ENCODE data around the gene OSBPL5. TPM values are rescaled to one million over a fixed set of nuclear protein-coding genes. Genes with fewer than 3 reads are reported as not detected.

Gene OSBPL5
- total and polyA plus RNA-seq, 2 of the 4 experiments (the other 2 are of a cell fraction): 14.9 to 22.3 TPM

GRCh38 chr11:3051196-3052108 lies 113.7 kb downstream of the OSBPL5 start:
- Histone ChIP-seq H3K14ac (replicated peaks; ENCODE audit: low read depth, low read length) (peak overlapping the region; percentile 8; the same call in 1 of the 2 replicates), H4K5ac (ENCODE audit: low read depth, low read length) (no peak overlapping the region), H2BK20ac (ENCODE audit: low read depth, low read length) (peak overlapping the region; percentile 4; the same call in 1 of the 2 replicates), H3K56ac (ENCODE audit: extremely low read depth, insufficient read depth, low read length) (no peak overlapping the region), H2BK120ac (ENCODE audit: low read depth, low read length) (no peak overlapping the region), H3K9me1 (ENCODE audit: insufficient read depth, low read length) (peaks cover 44% of the 10 kb centered on the region), H2BK15ac (ENCODE audit: low read depth, low read length) (no peak overlapping the region), H3K79me1 (ENCODE audit: low read depth in 1 of 2, low read length in 2 of 2) (peaks cover 10 to 93% of the 10 kb centered on the region in 2 experiments; a peak in 3 of 4 replicates), H3K27ac (ENCODE audit: insufficient read depth, low read length) (peak overlapping the region; percentile 13; the same call in 1 of the 2 replicates), H4K91ac (ENCODE audit: insufficient read depth, low read depth, low read length) (no peak overlapping the region; the same call in 1 of the 2 replicates), H3K18ac (ENCODE audit: low read depth, low read length) (no peak overlapping the region), H3K4ac (ENCODE audit: low read depth, low read length) (no peak overlapping the region), H2AFZ (replicated peaks; ENCODE audit: low read length, poor library complexity) (no peak overlapping the region), H3K4me3 (ENCODE audit: insufficient read depth, low read depth, low read length) (no peak overlapping the region), H3K36me3 (ENCODE audit: control insufficient read depth, insufficient read depth, low read length) (peaks cover 23% of the 10 kb centered on the region), H3K27me3 (ENCODE audit: control insufficient read depth, insufficient read depth, low read length) (no peaks in the 10 kb centered on the region), H2AK5ac (ENCODE audit: low read depth, low read length) (peak overlapping the region; percentile 1), H3K9ac (ENCODE audit: low read depth, low read length) (no peak overlapping the region), H4K8ac (ENCODE audit: low read depth in 2 of 2, low read length in 2 of 2) (no peak overlapping the region), H3K4me2 (ENCODE audit: low read depth, low read length) (no peak overlapping the region; the same call in 1 of the 2 replicates), H3K9me3 (ENCODE audit: control insufficient read depth, insufficient read depth, low read length) (no peaks in the 10 kb centered on the region), H3K23ac (ENCODE audit: low read depth, low read length) (peak overlapping the region; percentile 14), H3K4me1 (ENCODE audit: control insufficient read depth, insufficient read depth, low read length) (peaks cover 23% of the 10 kb centered on the region), H4K20me1 (ENCODE audit: insufficient read depth, low read length) (peaks cover 82% of the 10 kb centered on the region), H2BK5ac (ENCODE audit: low read depth, low read length, poor library complexity, severe bottlenecking) (no peak overlapping the region), H2AK9ac (replicated peaks; ENCODE audit: low read depth, low read length, poor library complexity) (no peak overlapping the region)
- in situ Hi-C loops (cut with MboI; ENCODE audit: low sequenced_read_pairs) (loop anchor here (25.0 kb wide), 1 partner anchor 361 kb away; no protein-coding TSS in a partner anchor), intact Hi-C loops (cut with micrococcal nuclease) (loop anchor here (2.0 to 10.0 kb wide), 3 partner anchors 41 to 166 kb away; partner anchors contain the start of genes MRGPRG and OSBPL5), dilution Hi-C loops (cut with HindIII; ENCODE audit: low sequenced_read_pairs, unreplicated experiment) (no loop called here)
- ChIA-PET POLR2A (ENCODE audit: unreplicated experiment) (interaction anchor here (0.6 kb wide), 1 partner anchor 106 kb away, joined by 3 read pairs; no protein-coding TSS in a partner anchor), CTCF (interaction anchor here (0.8 to 3.2 kb wide), 2 partner anchors 15 to 40 kb away, joined by 3 to 10 read pairs; no protein-coding TSS in a partner anchor)
- DNase-seq (no peak), ATAC-seq (ENCODE audit: low read depth) (no peak)
- BruUV-seq (replicated peaks): no TSS peak
- no peak for TF ChIP-seq RCOR1 (IDR thresholded peaks at IDR 0.05; ENCODE audit: insufficient replicate concordance, low read length)
- TF ChIP-seq FOS (IDR thresholded peaks at IDR 0.05; ENCODE audit: low read depth, low read length): no peak
- TF ChIP-seq POLR2A (IDR thresholded peaks at IDR 0.05; ENCODE audit: low read depth, low read length): no peak
- TF ChIP-seq RAD21 (IDR thresholded peaks at IDR 0.05; ENCODE audit: low read length): 0 out of 2 replicates have a peak, but pooled peaks have one; percentile 13
- TF ChIP-seq SMC3 (IDR thresholded peaks at IDR 0.05; ENCODE audit: low read depth, low read length): peak; percentile 37; the same call in 1 of the 2 replicates
- TF ChIP-seq CHD1 (IDR thresholded peaks at IDR 0.05; ENCODE audit: low read depth, low read length): no peak
- TF ChIP-seq, protein P1, sequence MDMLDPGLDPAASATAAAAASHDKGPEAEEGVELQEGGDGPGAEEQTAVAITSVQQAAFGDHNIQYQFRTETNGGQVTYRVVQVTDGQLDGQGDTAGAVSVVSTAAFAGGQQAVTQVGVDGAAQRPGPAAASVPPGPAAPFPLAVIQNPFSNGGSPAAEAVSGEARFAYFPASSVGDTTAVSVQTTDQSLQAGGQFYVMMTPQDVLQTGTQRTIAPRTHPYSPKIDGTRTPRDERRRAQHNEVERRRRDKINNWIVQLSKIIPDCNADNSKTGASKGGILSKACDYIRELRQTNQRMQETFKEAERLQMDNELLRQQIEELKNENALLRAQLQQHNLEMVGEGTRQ (IDR thresholded peaks at IDR 0.05; ENCODE audit: low read depth, low read length): peak; percentile 43; the same call in 1 of the 2 replicates
- TF ChIP-seq NFE2L2 (IDR thresholded peaks at IDR 0.05; ENCODE audit: low read depth, low read length): no peak
- peak; percentile 22; the same call in 1 of the 2 replicates for TF ChIP-seq BHLHE40 (IDR thresholded peaks at IDR 0.05; ENCODE audit: low read depth, low read length)
- peak; percentile 43 for TF ChIP-seq CTCF (conservative IDR thresholded peaks at IDR 0.05; ENCODE audit: low read depth, low read length)
- WGBS, 2 experiments (ENCODE audit: extremely low coverage in 2 of 2, insufficient read length in 1 of 2): no CpG with 5 or more reads among the region's 13 CpGs

All from IMR-90 (cell line).